GM18526 (cell line): Measurements from ENCODE around the gene MPP7.

Experiments used
- POLR2A ChIP-seq: IDR thresholded peaks from 3 replicates; pipeline ENCODE4 v1.6.1; 2011; ENCODE audit not compliant: insufficient read length; ENCODE audit errors: extremely low read depth

MPP7 gene

DNA sequence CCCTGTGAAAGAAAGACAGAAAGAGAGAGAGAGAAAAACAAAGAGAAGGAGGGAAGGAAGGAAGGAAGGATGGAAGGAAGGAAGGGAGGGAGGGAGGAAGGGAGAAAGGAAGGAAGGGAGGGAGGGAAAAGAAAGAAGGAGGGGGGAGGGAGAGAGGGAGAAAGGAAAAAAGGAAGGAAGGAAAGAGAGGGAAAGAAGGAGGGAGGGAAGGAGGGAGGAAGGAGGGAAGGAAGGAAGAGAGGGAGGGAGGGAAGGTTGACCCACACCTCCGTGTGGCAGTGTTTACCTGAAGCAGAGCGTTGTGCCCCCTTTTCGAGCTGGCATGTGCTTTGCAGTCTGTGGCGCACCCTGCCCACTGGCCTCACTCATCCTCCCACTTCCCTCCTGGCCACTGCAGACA, 12.3 kb upstream of the MPP7 start:
- no peak for TF ChIP-seq POLR2A

DNA sequence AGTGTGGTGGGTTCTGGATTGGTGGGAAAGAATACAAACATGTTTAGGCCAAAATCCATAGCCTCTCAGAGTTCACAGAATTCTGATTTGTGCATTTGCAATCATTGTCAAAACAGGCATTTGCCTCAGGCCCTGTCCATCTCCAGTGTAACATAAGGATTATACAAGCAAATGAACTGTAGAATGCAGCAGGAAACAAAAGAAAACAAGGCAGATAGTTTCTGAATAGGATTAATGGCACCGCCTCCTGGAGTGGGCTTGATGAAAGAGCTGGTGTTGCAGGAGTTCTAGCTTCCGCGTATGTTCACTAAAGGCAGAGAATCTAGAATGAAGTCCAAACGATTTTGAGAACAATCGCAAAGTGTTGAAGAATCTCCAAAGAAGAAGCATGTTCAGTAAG, 11.3 kb upstream of the MPP7 start:
- no peak for TF ChIP-seq POLR2A

DNA sequence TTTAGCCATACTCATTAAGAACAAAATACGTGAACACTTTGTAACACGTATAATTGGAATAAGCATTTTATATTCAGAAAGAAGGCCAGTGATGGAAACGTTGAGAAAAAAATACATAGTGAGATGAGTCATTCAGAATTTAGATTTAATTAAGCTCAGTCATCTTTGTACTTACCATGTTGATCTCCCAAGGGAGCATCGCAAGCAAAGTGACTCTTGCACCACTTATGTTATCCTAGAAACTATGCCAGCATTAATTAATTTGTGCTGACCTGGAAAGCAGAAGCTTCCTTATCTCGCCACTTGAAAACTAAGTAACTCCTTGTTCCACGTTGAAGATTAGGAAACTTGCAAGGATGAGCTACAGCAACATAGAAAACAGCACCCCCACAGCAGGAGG, 9.7 kb upstream of the MPP7 start:
- TF ChIP-seq POLR2A, result no peak

GRCh38 chr10:28311104-28311503, 8.2 kb upstream of the MPP7 start:
- no peak for TF ChIP-seq POLR2A

DNA sequence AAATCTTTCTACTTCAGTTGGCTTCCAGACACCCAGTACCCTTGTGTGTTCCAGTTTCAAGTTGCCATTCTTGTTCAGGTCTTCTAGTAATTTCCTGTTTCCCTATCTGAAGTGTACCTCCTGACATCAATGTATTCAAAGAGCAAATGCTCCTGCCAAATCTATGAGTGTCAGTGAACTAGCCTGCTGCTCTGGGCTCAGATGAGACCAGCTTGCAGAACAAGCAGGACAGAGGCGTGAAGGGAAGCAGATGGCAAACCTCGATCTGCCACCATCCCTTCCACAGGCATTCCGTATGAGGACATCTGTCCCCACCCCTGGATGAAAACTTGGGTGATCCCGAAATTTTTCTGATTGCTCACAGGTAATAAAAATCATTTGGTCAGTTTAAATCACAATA, 4.4 kb upstream of the MPP7 start:
- TF ChIP-seq POLR2A, result no peak

- no peak for TF ChIP-seq POLR2A
These were observed 2.7 kb upstream of the MPP7 start for GRCh38 chr10:28305553-28305952.

DNA sequence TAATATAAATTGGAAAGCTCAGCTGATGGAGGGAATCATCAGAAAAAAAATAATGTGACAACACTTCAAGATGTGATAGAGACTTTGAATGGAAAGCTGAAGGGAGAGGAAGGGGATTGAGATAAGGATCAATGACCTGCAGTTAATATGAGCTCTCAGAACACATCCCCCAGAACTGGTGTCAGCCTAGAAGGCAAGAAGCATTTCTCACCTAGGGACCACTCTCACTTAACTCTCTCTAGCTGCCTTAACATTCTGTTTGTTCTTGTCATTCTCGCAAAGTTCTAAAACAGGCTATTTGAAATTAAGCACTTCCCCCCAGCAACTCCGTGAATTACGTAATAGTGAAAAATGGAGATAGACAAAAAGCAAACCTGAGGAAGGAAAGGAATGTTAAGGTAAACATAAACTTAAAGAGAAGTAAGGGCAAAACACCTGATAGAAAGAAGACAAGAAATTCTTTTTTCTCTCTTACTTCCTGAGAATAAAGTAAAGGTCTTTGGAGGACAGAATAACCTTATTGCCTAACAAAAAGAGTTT, 1.2 kb upstream of the MPP7 start:
- TF ChIP-seq POLR2A, result no peak

DNA sequence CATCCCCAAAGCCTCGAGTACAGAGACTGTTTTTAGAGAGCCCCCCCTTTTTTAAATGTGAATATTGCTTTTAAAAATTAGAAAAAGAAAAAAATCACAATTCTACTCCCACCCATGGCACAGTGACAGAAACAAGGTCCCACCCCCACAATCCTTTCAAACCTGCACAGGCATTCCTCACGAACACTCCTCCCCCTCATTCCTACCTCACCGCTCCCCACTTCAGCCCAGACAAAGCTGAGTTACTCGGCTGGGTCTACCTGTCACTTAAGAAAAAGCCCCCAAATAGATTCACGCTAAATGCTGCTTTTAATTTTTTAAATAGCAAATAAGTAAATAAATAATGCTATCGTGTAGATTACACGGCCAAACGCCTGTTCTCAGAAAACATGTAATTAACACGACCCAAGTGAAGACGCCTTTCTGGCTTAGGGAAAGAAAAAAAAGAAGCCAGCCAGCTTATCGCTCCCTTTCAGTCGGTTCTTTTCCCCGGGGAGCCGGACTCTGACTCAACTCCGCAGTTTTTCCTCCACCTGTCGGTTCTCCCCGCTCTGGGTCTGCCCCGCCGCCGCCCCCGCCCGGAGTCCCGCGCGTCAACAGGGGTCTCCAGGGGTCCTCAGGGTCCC, 739 bp downstream of the MPP7 start:
- TF ChIP-seq POLR2A, result no peak

DNA sequence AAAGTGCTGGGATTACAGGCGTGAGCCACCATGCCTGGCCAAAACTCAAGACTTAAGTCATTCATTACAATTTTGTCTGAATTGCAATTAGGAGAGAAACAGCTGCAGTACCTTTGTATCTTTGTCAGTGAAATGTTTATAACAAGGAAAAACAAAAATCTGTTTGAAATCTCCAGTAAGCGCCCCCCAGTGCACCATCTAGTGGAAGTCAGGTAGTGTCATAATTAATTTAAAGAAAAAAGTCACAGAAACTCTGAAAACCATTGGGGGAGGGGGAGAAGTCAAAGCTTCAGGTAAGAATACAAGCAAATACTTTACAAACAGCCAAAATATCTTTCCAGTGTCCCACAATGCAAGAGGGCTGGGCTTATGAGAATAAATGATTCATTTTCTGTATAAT, 2.8 kb downstream of the MPP7 start:
- no peak for TF ChIP-seq POLR2A

GRCh38 chr10:28298951-28299350, 3.9 kb downstream of the MPP7 start:
- no peak for TF ChIP-seq POLR2A

GRCh38 chr10:28296023-28296422, 6.8 kb downstream of the MPP7 start:
- TF ChIP-seq POLR2A, result no peak

DNA sequence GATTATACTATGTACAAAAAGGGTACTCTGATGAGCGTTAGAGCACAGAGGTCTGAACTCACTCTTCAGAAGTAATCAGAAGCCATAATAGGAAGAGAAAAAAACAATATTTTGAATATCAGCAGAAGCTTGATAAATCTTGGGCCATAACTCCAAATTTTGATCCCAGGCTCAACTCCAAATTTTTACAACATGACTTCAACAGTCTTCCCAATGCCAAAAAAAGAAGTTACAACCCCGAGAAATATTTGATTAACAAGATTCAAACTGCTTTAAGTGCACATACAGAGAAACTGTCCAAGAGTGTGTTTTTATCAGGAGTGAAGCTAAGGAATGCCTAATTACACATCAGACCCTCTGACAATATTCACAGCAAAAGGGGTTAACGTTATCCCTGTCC, 7.5 kb downstream of the MPP7 start:
- no peak for TF ChIP-seq POLR2A

DNA sequence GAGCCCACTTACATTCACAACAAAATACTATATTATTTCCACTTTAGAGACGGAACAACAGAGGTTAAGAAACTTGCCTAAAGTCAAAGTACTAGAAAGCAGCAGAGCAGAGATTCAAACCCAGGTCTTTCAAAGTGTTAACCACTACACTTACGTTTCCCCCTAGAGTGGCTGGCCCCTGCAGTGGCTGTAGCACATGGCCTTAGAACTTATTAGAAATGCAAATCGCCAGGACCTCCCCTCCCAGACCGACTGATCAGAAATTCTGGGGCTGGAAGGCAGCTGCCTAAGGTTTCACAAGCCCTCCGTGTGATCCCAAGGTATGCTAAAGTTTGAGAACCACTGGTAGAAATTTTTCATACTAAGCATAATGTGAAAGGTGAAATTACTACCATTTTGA, 8.1 kb downstream of the MPP7 start:
- no peak for TF ChIP-seq POLR2A

GRCh38 chr10:28294169-28294532, 8.7 kb downstream of the MPP7 start:
- no peak for TF ChIP-seq POLR2A

DNA sequence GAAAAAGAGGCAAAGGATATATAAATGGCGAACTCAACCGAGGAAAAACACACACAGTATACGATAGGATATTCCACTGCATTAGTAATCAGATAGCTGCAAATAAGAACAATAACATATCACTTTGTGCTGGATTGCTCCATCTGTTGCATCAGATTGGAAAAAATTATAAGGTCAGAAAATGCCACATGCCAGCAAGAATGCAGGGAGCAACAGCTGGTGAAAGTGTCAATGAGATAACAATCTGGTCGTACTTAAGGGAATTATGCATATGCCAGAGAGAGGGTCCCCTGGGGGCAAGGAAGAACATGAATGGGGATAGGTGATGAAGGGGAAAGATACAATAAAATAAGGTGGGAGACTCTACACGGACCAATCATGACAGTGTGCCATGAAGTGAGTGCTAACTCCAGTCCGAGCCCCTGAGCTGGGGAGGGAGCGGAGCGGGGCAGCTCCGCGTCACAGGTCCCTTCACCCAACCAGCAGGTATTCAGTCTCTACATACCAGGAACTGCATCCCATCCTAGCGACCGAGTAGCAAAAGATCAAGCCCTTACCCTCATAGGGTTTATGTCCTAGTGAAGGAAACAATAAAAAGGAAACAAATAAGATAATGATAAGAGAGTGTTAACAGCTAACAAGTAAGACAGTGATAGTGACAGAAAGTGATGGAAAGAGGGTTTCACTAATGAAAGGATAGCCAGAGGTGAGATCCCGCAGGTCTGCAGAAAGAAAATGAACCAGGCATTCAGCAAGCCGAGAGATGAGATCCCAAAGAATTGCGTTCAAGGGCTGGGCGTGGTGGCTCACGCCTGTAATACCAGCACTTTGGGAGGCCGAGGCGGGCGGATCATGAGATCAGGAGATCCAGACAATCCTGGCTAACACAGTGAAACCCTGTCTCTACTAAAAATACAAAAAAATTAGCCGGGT, 9.4 kb downstream of the MPP7 start:
- no peak for TF ChIP-seq POLR2A

- no peak for TF ChIP-seq POLR2A
These were observed 11.0 kb downstream of the MPP7 start for GRCh38 chr10:28291881-28292297.
